Hepatocyte (in vitro differentiated cells): ENCODE measurements around the gene ARL5A. TPM values are rescaled to one million over a fixed set of nuclear protein-coding genes. Genes with fewer than 3 reads are reported as not detected.

Experiments
- DNase-seq: peaks from one replicate; pipeline ENCODE4 v3.0.0-alpha.2; 2016; ENCODE audit warnings: low spot score
- H2AFZ ChIP-seq: fragments of 200-600 bp; sonication (generic); 2 replicates; pipeline ENCODE4 v1.6.0; 2016; ENCODE audit warnings: antibody characterized with exemption, mild to moderate bottlenecking
- H3K27ac ChIP-seq: fragments of 200-600 bp; sonication (generic); 2 replicates; pipeline ENCODE4 v1.5.1; 2016; ENCODE audit warnings: mild to moderate bottlenecking
- H3K27me3 ChIP-seq: fragments of 200-600 bp; sonication (generic); 2 replicates; pipeline ENCODE4 v1.6.1; 2016
- H3K36me3 ChIP-seq: fragments of 200-600 bp; sonication (generic); replicated peaks from 2 replicates; pipeline ENCODE4 v1.5.1; 2016; ENCODE audit warnings: low read depth; ENCODE audit not compliant: insufficient read depth
- H3K4me1 ChIP-seq: fragments of 200-600 bp; sonication (generic); 2 replicates; pipeline ENCODE4 v1.5.1; 2016; ENCODE audit warnings: mild to moderate bottlenecking, moderate library complexity; ENCODE audit not compliant: insufficient read depth
- H3K4me2 ChIP-seq: fragments of 200-600 bp; sonication (generic); 2 replicates; pipeline ENCODE4 v1.6.0; 2016
- H3K4me3 ChIP-seq: fragments of 200-600 bp; sonication (generic); 2 replicates; pipeline ENCODE4 v1.5.1; 2016; ENCODE audit warnings: mild to moderate bottlenecking
- H3K79me2 ChIP-seq: fragments of 200-600 bp; sonication (generic); 2 replicates; pipeline ENCODE4 v1.6.0; 2017; ENCODE audit warnings: mild to moderate bottlenecking
- H3K9me2 ChIP-seq: fragments of 200-600 bp; sonication (generic); replicated peaks from 2 replicates; pipeline ENCODE4 v1.6.0; 2017; ENCODE audit warnings: mild to moderate bottlenecking; ENCODE audit not compliant: insufficient read depth
- H3K9me3 ChIP-seq: fragments of 200-600 bp; sonication (generic); 2 replicates; pipeline ENCODE4 v1.5.1; 2016; ENCODE audit warnings: low read depth, mild to moderate bottlenecking
- H4K20me1 ChIP-seq: fragments of 200-600 bp; sonication (generic); 2 replicates; pipeline ENCODE4 v1.6.0; 2016; ENCODE audit warnings: mild to moderate bottlenecking; ENCODE audit not compliant: insufficient read depth, poor library complexity, severe bottlenecking
- EZH2 ChIP-seq: fragments of 200-600 bp; sonication (generic); IDR thresholded peaks from 2 replicates; pipeline ENCODE4 v1.6.1; 2016; ENCODE audit warnings: antibody characterized with exemption, mild to moderate bottlenecking, borderline replicate concordance
- EZH2phosphoT487 ChIP-seq: fragments of 200-600 bp; sonication (generic); IDR thresholded peaks from one replicate; pipeline ENCODE4 v1.6.1; 2018; ENCODE audit warnings: antibody characterized with exemption, mild to moderate bottlenecking, low read depth, moderate library complexity; ENCODE audit not compliant: unreplicated experiment, severe bottlenecking
- WGBS: methylation state at CpG from one replicate; pipeline ENCODE4 v1.1.6; 2016; ENCODE audit warnings: low lambda C conversion rate; ENCODE audit errors: missing lambda C conversion rate; 5-methylcytosine and 5-hydroxymethylcytosine counted together
- polyA plus RNA-seq: library from polyadenylated mRNA; unstranded; fragments of >200 nt; fragmentation: Nextera tagmentation; extraction: Ambion mirVana; gene quantifications from 2 replicates; pipeline ENCODE4 v1.2.1, GENCODE V29; 2016
- total RNA-seq: library from RNA; depleted of rRNA; stranded (reverse); fragments of >200 nt; gene quantifications from 2 replicates; pipeline ENCODE4 v1.2.3, GENCODE V29; 2014
- TF ChIP-seq, protein P1 (sequence below): fragments of 200-600 bp; sonication (generic); IDR thresholded peaks from 2 replicates; pipeline ENCODE4 v1.5.1; 2016; ENCODE audit warnings: antibody characterized with exemption, mild to moderate bottlenecking; ENCODE audit not compliant: poor library complexity

The ARL5A gene
- total and polyA plus RNA-seq, 2 experiments from 2014 or later: 23.2 to 68.3 TPM

DNA sequence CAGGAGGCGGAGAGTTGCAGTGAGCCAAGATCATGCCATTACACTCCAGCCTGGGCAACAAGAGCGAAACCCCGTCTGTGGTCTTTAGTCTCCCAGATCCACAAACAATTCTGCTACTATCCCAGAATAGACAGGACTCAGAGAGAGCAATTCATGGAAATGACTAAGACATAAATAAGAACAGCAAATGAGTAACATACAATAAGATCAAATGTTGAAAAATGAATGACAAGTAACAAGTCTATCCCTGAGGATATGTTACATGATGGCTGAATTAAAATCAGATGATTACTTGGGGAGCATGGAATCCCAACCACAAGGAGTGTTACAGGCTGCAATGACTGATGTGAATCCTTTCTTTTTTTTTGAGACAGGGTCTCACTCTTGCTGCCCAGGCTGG is 10.3 kb downstream of the ARL5A start:
- H3K27ac ChIP-seq: no peak overlapping the region
- peaks cover 84% of the 10 kb centered on the region for H3K79me2 ChIP-seq
- no peak overlapping the region for H3K4me3 ChIP-seq
- TF ChIP-seq, protein P1, sequence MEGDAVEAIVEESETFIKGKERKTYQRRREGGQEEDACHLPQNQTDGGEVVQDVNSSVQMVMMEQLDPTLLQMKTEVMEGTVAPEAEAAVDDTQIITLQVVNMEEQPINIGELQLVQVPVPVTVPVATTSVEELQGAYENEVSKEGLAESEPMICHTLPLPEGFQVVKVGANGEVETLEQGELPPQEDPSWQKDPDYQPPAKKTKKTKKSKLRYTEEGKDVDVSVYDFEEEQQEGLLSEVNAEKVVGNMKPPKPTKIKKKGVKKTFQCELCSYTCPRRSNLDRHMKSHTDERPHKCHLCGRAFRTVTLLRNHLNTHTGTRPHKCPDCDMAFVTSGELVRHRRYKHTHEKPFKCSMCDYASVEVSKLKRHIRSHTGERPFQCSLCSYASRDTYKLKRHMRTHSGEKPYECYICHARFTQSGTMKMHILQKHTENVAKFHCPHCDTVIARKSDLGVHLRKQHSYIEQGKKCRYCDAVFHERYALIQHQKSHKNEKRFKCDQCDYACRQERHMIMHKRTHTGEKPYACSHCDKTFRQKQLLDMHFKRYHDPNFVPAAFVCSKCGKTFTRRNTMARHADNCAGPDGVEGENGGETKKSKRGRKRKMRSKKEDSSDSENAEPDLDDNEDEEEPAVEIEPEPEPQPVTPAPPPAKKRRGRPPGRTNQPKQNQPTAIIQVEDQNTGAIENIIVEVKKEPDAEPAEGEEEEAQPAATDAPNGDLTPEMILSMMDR: no peak
- TF ChIP-seq EZH2phosphoT487 (no peak), EZH2 (no peak)
- no peak overlapping the region for H2AFZ ChIP-seq
- peaks cover 61% of the 10 kb centered on the region for H4K20me1 ChIP-seq
- DNase-seq: no peak
- H3K9me3 ChIP-seq: no peaks in the 10 kb centered on the region
- H3K27me3 ChIP-seq: no peaks in the 10 kb centered on the region
- H3K9me2 ChIP-seq: no peaks in the 10 kb centered on the region
- no peaks in the 10 kb centered on the region for H3K4me1 ChIP-seq
- 97% methylated on average over 3 of the region's 3 CpGs for WGBS
- no peak overlapping the region for H3K4me2 ChIP-seq
- H3K36me3 ChIP-seq: no peaks in the 10 kb centered on the region

DNA sequence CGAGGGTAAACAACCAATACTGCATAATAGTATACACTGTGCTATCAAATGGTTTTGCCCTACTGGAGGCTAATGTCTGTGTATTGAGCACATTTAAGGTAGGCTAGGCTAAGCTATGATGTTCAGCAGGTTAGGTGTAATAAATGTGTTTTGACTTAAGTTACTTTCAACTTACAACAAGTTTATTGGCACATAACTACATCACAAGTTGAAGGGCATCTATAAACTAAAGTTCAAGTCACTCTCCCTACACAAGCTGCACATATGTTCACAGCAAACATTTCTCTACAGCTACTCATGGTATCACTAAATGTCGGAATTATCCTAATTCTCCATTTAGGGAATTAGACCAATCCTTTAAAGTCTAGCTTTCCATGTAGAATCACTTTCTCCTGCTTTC is 11.4 kb downstream of the ARL5A start:
- no peak for TF ChIP-seq EZH2phosphoT487
- TF ChIP-seq, protein P1: no peak
- TF ChIP-seq EZH2: no peak
- Histone ChIP-seq H4K20me1 (peaks cover 50% of the 10 kb centered on the region), H3K4me2 (no peak overlapping the region), H3K4me1 (no peaks in the 10 kb centered on the region), H3K79me2 (peaks cover 73% of the 10 kb centered on the region), H3K9me3 (peaks cover 3% of the 10 kb centered on the region), H3K36me3 (no peaks in the 10 kb centered on the region), H3K27me3 (no peaks in the 10 kb centered on the region), H2AFZ (no peak overlapping the region), H3K27ac (no peak overlapping the region), H3K4me3 (no peak overlapping the region), H3K9me2 (no peaks in the 10 kb centered on the region)
- 93% methylated on average over 2 of the region's 2 CpGs for WGBS
- no peak for DNase-seq

DNA sequence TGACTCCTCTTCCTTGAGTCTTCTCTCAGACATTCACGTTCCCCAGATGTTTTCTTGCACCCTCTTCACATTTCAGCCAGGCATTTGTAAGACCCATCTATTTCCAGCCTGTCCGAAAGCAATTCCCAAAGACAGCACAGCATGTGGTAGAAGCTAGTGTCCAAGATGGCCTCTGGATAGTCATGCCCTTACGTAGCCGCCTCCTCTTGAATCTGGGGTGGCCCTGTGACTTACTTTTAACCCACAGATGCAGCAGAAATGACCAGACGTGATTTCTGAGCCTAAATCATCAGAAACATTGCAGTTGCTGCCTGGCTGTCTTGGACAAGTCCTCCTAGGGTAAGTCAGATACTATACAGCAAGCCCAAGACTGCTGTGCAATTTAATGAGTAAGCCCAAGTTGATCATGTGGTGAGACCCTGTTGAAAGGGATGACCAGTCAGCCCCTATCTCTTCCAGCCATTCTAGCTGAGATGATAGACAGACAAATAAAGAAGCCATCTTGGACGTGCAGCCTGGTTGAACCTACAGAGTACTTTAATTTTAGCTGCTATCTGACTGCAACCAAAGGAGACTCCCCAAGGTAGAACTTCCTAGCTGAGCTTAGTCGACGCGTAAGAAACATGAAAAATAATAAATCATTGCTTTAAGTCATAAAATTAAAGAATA is 12.3 kb downstream of the ARL5A start:
- peaks cover 64% of the 10 kb centered on the region for H3K79me2 ChIP-seq
- no peak overlapping the region for H3K27ac ChIP-seq
- no peaks in the 10 kb centered on the region for H3K27me3 ChIP-seq
- H4K20me1 ChIP-seq: peaks cover 42% of the 10 kb centered on the region
- DNase-seq: no peak
- H2AFZ ChIP-seq: no peak overlapping the region
- WGBS: 98% methylated on average over 9 of the region's 9 CpGs
- no peaks in the 10 kb centered on the region for H3K9me2 ChIP-seq
- no peaks in the 10 kb centered on the region for H3K36me3 ChIP-seq
- no peaks in the 10 kb centered on the region for H3K4me1 ChIP-seq
- H3K4me3 ChIP-seq: no peak overlapping the region
- H3K4me2 ChIP-seq: no peak overlapping the region
- TF ChIP-seq EZH2: no peak
- TF ChIP-seq EZH2phosphoT487: no peak
- TF ChIP-seq, protein P1: no peak
- peaks cover 5% of the 10 kb centered on the region for H3K9me3 ChIP-seq

DNA sequence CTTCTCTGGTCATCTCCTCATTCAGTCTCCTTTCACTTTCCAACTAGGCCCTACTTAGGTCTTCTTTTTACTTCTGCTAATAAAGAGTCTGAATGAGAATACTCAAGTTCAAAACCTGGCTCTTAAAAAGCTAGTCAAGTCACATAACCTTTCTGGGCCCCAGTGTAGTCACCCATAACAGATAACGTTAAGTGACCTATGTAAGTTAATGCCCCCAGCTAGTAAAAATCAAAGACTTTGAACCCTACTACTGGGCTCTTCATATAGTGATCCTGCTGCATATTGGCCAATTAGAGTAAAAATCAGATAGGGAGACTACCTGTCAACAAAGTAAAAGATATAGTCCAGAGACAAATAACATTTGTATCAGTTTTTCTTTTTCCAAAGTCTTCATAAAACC is 17.7 kb downstream of the ARL5A start:
- peaks cover 5% of the 10 kb centered on the region for H3K9me3 ChIP-seq
- no peaks in the 10 kb centered on the region for H3K36me3 ChIP-seq
- TF ChIP-seq, protein P1: no peak
- no peaks in the 10 kb centered on the region for H3K9me2 ChIP-seq
- H3K4me3 ChIP-seq: no peak overlapping the region
- H3K27me3 ChIP-seq: no peaks in the 10 kb centered on the region
- peaks cover 13% of the 10 kb centered on the region for H3K79me2 ChIP-seq
- 30% methylated on average over 1 of the region's 1 CpG for WGBS
- H3K4me2 ChIP-seq: peak overlapping the region; percentile 29
- peak overlapping the region; percentile 28 for H3K27ac ChIP-seq
- peak; percentile 10 for DNase-seq
- no peaks in the 10 kb centered on the region for H3K4me1 ChIP-seq
- no peak overlapping the region for H2AFZ ChIP-seq
- no peaks in the 10 kb centered on the region for H4K20me1 ChIP-seq
